HG03469 (cell line): ENCODE data around the gene RPL27A.
A peak's percentile ranks its signal among the peaks of the same experiment; 100 is the strongest.

ENCODE experiments used
- ATAC-seq: cut with Tn5 transposase; IDR thresholded peaks from one replicate; pipeline ENCODE4 v1.9.1; 2021; ENCODE audit warnings: mild to moderate bottlenecking, moderate library complexity, moderate number of reproducible peaks; ENCODE audit not compliant: unreplicated experiment

The RPL27A gene

DNA sequence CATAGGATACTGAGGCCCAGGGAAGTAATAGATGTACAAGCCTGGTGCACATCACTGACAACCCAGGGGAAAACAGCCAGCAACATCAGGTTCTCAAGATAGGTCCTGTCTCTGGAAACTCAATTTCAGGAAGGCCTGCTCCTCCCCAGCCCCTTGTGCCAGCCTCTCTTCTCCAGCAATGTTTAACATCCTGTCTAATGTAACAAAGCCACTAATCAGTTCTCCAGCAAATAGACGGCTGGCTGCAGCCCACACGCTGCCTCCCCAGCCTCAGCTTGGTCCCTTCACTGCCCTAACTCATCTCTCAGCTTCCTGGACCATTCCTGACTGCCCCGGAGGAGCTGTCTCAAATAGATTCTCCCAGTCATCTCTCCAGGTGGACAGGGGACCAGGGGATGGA is 37.8 kb downstream of the RPL27A start:
- ATAC-seq: no peak

DNA sequence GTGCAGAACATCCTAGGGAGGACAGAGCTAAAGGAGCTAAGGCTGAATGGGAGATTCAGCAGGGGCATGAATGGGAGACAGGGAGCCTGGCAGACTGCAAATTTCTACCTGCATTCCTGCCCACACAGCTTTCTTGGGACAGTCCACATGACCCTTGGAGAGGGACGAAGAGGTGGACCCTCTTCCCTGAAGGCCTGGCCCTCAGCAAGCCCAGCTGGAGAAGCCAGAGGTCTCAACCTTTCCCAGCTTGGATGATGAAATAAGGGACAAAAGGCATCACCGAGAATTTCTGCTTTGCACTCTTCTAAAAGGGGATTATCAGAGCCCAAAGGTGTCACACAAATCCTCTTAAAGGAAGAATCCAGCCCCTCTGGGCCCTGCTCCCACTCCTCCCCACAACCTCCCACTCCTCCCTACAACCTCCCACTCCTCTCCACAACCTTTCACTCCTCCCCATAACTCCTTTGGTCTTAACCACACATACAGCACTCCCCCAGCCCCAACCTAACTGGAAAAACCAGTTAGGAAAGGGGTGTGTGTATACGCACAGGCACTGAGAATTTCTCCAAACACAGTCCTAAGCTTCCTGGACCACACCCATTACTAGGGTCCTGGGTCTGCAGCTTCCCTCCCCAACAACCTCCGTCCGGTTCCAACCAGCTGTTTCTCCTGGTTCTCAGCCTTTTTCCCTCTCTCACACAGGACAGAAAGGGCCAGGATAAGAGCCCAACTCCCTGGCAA is 38.4 kb downstream of the RPL27A start:
- ATAC-seq: no peak

DNA sequence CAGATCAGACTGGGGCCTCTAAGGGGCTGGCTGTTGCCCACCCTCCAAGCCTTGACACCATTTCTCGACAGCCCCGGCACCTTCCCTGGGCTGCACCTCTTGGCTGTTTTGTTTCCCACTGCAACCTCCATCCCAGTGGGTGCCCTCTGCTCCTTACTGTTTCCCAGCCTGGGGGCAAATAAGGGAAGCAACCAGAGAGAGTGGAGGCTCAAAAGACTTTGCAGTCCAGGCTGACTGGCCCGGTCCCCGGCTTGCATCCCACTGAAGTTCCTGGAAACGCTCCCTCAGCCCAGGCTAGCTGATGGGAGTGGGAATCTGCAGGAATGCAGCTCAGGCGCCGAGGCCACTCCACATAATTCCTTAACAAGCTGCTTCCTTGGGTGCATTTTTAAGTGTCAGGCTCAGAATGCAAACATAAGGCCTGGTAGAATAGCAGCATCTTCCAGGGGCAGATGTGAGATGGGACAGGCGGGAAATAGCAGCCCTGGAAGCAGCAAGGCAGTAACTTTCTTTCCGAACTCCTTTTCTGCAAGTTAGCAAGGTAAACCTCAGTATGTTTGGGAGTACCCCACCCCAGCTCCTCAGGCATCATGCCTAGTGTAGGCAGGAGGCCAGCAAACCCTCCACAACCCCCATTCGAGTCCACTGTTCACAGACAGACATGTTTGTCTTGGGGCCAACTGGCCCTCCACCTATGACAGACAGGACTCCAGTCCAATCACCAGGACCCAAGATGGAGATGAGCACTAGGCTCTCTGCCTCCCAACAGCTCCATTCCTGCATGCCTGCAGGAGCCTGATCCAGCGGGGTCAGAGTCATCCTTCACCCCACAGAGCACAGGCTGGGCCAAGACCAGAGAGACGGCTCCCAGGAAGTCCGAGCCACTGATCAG is 39.3 kb downstream of the RPL27A start:
- ATAC-seq: no peak

DNA sequence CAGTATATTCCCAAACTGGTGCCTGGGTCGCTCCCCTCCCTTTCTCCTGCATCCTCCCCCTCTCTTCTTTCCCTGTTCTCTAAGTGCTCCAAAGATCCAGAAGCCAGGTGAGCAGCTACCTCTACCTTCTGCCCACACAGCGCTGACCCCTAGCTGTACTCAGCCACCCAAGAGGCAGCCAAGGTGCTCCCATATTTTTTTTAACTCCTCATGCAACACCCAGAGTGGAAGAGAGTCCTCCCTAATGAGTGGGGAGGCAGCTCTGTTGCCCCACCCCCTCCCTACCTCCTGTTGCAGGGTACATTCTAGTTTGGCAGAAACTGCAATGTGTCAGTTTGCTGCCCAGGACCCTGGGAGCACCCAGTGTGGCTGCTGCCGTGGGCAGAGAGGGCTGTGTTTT is 40.2 kb downstream of the RPL27A start:
- ATAC-seq: no peak

DNA sequence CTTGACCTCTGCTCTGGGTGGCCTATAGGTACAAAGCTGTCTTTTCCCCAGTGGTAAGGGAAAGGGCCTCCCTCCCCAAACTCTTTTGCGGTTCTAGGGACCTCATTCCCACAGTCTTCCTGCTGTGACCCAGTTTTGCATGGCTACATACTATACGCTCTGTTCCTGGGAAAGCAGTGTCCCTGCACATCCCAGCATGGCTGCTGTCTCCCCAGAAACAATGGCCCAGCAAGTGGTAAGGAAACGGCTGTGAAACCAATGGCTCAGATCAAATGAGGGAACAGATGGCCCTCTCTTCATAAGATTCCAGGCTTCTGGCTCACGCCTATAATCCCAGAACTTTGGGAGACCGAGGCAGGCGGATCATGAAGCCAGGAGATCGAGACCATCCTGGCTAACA is 41.1 kb downstream of the RPL27A start:
- no peak for ATAC-seq

DNA sequence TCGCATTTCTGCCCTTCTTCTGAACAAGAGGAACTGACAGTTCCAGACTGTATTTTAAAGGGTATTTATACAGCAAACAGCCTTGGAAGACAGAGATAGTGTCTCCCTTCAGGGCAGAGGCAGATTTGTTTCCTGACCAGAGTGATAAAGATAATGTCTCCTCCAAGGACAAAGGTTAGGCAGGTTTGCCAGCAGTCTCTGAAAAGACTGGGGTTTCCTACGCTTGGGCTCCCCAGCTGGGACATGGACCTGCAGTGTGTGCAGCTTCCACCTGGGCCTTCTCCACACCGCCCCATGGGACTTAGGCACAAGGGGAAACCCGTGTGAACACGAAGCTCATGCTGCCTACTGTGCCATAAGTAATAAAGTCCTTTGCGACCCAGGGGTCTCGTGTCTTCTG is 42.1 kb downstream of the RPL27A start:
- no peak for ATAC-seq

DNA sequence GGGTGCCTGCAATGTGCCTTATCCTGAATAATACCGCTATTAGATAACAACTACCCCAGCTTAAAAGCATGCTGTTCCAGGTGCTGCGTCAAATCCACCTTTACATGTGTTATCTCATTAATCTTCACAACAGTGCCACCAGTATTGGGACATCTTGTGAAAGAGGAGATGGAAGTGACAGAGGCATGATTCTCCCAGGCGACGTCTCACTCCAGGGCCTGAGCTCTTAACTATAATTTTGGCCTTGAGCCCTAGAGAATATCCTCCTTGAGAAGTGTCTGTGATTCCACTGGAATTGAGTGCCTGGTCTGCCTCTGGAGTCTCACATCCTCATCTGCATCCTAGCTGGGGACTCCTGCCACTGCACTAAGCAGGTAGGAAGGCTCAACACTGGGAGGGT is 43.8 kb downstream of the RPL27A start:
- no peak for ATAC-seq

DNA sequence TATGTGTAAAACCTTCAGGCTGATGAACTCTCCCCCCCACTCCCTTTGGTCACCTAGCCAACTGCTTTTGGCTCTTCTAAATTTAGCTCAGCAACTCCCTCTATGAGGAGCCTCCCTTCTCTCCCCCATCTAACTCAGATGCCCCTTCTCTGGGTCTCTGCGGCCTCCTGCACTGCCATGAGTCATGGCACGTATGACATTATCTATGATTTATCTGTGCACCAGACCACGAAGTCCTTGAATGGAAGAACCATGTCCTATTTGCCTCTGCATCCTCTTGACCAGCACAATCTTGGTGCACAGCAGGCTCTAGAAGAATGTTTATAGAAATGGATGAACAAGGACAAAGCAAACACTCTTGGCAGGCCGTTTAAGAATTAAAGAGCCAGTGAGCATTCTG is 46.0 kb downstream of the RPL27A start:
- no peak for ATAC-seq

DNA sequence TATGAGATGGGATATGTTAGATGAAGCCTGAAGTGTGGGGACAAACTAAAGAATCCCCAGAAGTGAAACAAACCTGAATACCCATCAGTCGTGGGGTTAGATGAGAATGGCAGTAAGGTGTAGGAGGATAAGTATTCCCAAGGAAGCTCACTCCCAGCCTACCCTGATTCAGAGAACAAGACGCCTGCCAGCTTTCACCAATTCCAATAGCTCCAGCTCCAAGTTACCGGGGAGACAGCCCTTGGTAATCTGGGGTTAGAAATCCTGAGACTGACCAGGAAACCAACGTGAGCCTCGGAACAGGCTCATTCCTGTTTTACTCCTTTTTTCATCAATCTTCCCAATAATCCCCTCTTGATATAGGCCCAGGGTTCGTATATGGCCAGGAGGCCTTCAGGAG is 46.5 kb downstream of the RPL27A start:
- ATAC-seq: no peak

DNA sequence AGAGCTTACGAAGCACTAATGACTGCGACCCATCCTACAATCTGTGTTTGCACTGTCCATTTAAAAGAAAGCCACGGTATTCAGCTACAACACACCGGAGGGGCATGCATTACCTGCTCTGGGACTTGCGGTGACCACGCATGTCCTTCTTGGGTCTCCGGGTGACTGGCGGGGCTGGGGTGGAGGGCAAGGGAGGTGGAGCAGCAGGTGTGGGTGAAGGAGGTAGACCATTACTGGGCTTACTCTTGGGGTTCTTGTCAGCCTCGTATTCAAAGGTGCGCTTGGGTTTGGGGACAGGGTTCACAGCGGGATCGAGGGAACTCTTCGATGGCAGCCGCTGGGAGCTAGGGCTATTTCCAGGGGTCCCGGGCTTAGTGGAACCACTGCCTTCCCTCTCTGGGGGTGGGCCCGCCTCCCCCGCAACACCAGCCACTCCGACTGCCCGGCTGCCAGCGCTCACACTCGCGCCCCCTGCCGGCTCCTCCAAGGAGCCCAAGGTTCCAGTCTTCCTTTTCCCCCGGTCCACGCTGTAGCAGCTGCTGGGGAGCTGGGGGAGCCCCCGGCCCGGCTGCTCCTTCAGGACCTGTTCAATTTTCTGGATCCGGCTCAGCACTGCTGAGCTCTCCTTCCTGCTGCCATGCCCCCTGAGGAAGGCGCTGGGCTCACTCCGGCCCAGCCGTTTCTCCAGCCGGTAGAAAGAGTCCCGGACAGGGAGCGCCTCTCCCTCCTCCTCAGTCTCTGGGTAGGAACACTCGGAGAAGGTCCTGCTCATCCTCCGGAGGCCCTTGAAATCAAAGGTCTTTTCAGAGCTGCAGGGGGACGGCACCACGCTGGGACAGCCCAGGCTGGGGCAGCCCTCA is 47.5 kb downstream of the RPL27A start:
- no peak for ATAC-seq

DNA sequence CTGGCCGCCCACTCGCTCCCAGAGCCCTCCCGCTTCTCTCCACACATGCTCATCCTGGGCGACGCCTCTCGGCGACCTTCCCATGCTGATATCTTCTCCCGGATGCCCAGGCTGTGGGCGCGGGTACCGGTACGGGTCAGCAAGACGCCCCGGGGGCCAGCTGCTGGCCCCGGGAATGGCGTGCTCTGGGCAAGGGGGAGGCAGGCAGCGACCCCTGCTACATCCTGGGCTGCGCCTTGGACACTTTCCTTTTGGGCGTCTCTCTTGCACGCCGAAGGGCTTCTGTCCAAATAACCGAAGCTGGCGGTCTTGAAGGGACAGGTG is 48.1 kb downstream of the RPL27A start:
- ATAC-seq: no peak

DNA sequence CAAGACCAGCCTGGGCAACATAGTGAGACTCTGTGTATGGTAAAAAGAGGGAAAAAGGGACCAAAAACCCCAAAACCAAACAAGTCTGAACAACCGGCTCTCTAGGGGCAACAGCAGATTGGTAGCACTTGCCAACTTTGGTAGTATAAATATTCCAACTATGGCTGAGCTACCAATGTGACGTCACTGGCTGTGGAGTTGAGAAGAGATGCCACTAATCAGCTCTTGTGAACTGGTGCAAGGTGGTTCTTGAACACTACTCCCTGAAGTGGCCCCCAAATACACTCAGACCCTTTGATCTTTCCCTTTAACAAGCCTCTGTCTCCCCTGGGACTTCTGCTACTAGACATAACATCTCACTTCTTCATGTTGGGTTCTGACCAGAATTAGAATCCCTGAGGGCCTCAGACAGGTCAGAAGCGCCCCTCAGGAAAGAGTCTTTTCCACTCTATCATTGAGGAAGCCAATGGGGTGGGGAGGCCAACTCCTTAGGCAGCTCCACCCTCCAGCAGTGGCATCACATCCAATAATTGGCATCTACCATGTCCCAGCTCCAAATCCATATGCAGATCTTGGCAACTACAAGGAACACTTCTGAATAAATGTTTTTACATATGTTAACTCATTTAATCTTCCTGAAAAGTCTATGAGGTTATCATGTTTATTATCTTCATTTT is 49.2 kb downstream of the RPL27A start:
- no peak for ATAC-seq

DNA sequence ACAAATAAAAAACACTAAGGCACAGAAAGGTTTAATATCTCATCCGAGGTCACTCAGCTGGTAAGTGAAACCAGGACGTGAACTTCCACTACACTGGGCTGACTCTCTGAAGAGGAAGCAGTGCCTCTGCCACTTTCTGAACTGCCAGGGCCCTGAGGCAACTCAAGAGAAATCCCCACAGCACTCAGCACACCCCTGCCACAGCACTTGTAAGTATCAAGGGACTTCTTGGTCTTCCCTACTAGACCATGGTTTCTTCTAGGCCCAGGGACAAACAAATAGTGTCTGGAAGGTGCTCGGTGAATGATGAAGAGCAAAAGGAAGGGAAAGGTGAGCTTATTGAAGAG is 49.7 kb downstream of the RPL27A start:
- ATAC-seq: peak; percentile 78

DNA sequence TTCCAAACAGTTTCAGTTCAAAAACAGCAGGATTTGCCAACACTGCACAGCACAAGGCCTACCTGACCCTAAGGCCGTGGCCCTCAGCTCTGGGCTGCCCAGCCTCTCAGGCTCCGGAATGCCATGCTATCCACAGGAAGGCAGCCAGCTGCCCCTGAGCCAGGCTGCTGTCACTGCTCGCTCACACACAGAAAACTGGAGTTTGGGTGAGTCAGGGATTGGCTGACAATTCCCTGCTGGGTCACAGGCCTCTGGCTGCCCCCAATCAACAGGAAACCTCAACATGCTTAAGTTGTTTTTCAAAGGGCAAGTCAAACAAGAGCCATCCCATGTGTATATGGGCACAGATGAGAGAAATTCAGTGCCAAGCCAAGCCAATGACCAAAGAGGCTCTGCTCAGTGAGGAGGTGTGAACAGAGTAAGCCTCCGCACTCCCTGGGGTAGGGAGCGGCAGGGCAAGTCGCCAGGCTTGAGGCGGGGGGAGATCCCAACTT is 50.2 kb downstream of the RPL27A start:
- no peak for ATAC-seq

DNA sequence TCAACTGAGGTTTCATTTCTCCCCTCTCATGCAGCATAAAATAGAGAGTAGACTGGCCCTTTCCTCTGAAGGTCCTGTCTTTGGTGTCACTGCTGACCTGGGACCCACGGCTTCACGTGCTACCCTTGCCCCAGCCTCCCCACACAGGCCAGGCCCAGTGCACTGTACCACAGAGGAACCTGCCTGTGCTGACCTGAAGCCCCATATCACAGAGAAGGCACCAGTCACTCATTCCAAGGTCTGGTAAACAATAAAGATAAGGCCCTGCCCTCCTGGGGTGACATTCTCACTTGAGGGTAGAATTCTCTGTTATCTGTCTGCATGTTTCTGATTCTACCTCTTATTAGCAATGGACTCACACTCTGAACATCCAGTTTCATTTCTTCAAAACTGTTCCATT is 51.3 kb downstream of the RPL27A start:
- ATAC-seq: no peak

DNA sequence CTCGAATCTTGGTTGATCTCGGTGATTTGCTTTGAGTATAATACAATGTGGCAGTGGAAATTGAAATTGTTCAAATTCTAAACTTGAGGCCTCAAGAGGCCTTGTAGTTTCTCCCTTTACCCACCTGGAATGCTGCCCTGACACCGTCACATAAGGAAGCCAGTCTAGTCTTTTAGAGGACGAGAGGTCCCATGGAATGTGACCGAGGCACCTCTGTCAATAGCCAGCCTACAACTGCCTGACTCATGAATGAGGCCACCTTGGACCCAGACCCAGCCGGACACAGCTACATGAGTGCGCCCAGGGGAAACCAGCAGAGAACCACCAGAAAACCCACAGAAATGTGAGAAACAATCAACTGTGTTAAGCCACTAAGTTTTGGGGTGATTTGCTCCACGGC is 52.5 kb downstream of the RPL27A start:
- ATAC-seq: no peak

DNA sequence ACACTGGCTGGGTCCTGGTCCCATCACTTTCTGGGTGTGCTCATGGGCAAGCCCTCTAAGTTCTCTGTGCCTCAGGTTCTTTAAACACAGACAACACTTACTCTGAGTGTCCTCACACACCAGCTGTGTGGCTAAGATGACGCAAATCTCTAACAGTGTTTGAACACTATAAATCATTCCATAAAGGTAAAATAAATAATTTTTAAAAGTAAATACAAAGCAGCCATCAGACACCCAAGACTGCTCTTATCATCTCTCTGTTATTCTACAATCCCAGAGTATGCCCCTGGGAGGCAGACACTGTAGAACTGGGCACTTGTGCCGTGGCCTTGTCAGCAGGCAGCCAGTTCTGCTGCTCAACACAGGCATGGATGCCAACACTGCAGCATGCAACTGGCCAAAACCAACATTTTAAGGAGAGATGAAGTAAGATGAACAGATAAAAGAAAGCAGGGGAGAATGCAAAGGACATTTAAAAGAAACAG is 56.8 kb downstream of the RPL27A start:
- ATAC-seq: no peak
